HepG2 (cell line): Measurements from ENCODE around the gene SNED1. TPM values are rescaled to one million over a fixed set of nuclear protein-coding genes. Genes with fewer than 3 reads are reported as not detected.

ENCODE experiments used
- CHD2 ChIP-seq: IDR thresholded peaks from 2 replicates; pipeline ENCODE4 v1.6.1; 2011; ENCODE audit warnings: low read depth, low read length, improper control_type of control experiment
- CREB1 ChIP-seq, 2 experiments: fragments of 450-650 bp in 1 of 2; IDR thresholded peaks; 2 replicates each; pipeline ENCODE4 v1.6.1; 2016 to 2017; ENCODE audit warnings: control low read depth in 1 of 2, mild to moderate bottlenecking in 1 of 2, missing compliant biosample characterization in 1 of 2, missing genetic modification characterization in 1 of 2
- ELF3 ChIP-seq: IDR thresholded peaks from 2 replicates; pipeline ENCODE4 v1.6.1; 2016; ENCODE audit warnings: missing genetic modification reagents, missing compliant biosample characterization
- HDAC1 ChIP-seq: sonication (generic); formaldehyde crosslinking; IDR thresholded peaks from 2 replicates; pipeline ENCODE4 v1.5.1; 2020; ENCODE audit warnings: mild to moderate bottlenecking, missing genetic modification reagents
- KLF9 ChIP-seq: IDR thresholded peaks from 2 replicates; pipeline ENCODE4 v1.6.1; 2016; ENCODE audit warnings: low read depth
- MTF1 ChIP-seq: sonication (generic); formaldehyde crosslinking; IDR thresholded peaks from 2 replicates; pipeline ENCODE4 v1.5.0; 2020; ENCODE audit warnings: missing genetic modification reagents
- PCBP1 ChIP-seq: fragments of 200-400 bp; formaldehyde crosslinking; IDR thresholded peaks from 2 replicates; pipeline ENCODE4 v1.6.1; 2017; ENCODE audit warnings: mild to moderate bottlenecking, low read depth, low read length, borderline replicate concordance
- PRDM10 ChIP-seq: sonication (generic); formaldehyde crosslinking; IDR thresholded peaks from 2 replicates; pipeline ENCODE4 v1.4.0; 2020; ENCODE audit warnings: low read depth, missing genetic modification reagents
- SOX5 ChIP-seq: IDR thresholded peaks from 2 replicates; pipeline ENCODE4 v1.6.1; 2016; ENCODE audit warnings: borderline replicate concordance
- ZFY ChIP-seq: sonication (generic); formaldehyde crosslinking; IDR thresholded peaks from 2 replicates; pipeline ENCODE4 v1.4.0; 2020; ENCODE audit warnings: missing genetic modification reagents
- ZNF451 ChIP-seq: sonication (generic); formaldehyde crosslinking; IDR thresholded peaks from 2 replicates; pipeline ENCODE4 v1.5.0; 2020; ENCODE audit warnings: mild to moderate bottlenecking, missing genetic modification reagents
- ZNF687 ChIP-seq: sonication (generic); formaldehyde crosslinking; IDR thresholded peaks from 2 replicates; pipeline ENCODE4 v1.5.1; 2020; ENCODE audit warnings: mild to moderate bottlenecking, missing genetic modification reagents, moderate library complexity
- ZNF749 ChIP-seq: sonication (generic); formaldehyde crosslinking; IDR thresholded peaks from 2 replicates; pipeline ENCODE4 v1.8.0; 2022; ENCODE audit warnings: mild to moderate bottlenecking, missing genetic modification reagents, moderate library complexity, borderline replicate concordance
- ZSCAN30 ChIP-seq: sonication (generic); formaldehyde crosslinking; IDR thresholded peaks from 2 replicates; pipeline ENCODE4 v1.5.0; 2020; ENCODE audit warnings: mild to moderate bottlenecking, missing genetic modification reagents
- polyA plus RNA-seq, 8 experiments: library from polyadenylated mRNA; depleted of rRNA in 3 of 8; stranded (reverse) in 7 of 8; unstranded in 1 of 8; fragments of >200 nt; fragmentation: Illumina TruSeq in 4 of 8; extraction: Trizol in 4 of 8; gene quantifications; 2 replicates each; pipeline versions ENCODE4 v1.2.1 to v1.2.3, GENCODE V29; 2011 to 2016; ENCODE audit warnings: low read depth in 4 of 8, missing spikeins in 1 of 8, mixed read lengths in 1 of 8; ENCODE audit not compliant: insufficient read depth in 1 of 8
- total RNA-seq, 5 experiments: library from RNA; depleted of rRNA; stranded (reverse); fragments of >200 nt; fragmentation: Illumina TruSeq; extraction: Trizol; gene quantifications; 2 replicates each; pipeline ENCODE4 v1.2.3, GENCODE V29; 2016; ENCODE audit warnings: low read depth in 1 of 5
- TF ChIP-seq, protein P1 (sequence below): sonication (generic); formaldehyde crosslinking; IDR thresholded peaks from 2 replicates; pipeline ENCODE4 v1.5.0; 2020; ENCODE audit warnings: mild to moderate bottlenecking, missing genetic modification reagents, borderline replicate concordance
- TF ChIP-seq, protein P2 (sequence below): sonication (generic); formaldehyde crosslinking; IDR thresholded peaks from 2 replicates; pipeline ENCODE4 v1.8.0; 2023; ENCODE audit warnings: mild to moderate bottlenecking, missing genetic modification reagents
- TF ChIP-seq, protein P3 (sequence below): sonication (generic); formaldehyde crosslinking; IDR thresholded peaks from 2 replicates; pipeline ENCODE4 v1.4.0; 2020; ENCODE audit warnings: missing genetic modification reagents

The SNED1 gene
- total and polyA plus RNA-seq, 2 of the 13 experiments (the other 11 are each of a cell fraction or from before 2014, with no cell fraction given), result 0.15 to 0.65 TPM

DNA sequence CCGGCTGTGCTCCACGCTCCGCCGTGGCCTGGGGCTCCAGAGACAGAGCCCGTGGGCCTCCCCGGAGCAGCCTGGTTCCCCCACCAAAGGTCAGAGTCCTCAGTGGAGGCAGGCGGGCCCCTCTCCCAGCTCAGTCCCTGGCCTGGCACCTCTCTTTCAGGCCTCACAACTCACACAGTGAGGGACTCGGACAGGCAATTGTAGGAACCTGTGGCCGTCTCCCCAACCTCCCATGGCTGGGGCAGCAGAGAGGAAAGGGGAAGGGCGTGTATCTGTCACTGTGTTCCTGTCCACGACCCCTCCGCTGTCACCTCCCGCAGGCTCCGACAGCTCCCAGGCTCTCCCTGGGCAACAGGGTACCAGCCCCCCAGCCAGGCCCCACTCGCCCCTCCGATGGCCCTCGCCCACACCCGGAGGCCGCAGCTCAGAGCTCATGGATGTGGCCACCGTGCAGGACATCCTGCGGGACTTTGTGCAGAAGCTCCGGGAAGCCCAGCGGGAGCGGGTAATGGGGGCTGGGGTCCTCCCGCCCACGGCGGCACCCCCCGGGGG is 32.4 kb upstream of the SNED1 start (continued):
- no peak for TF ChIP-seq PRDM10 (CRISPR knock-in tag)
- TF ChIP-seq ZNF749 (CRISPR knock-in tag), result no peak
- TF ChIP-seq ZSCAN30, result no peak
- peak; percentile 62; the same call in 1 of the 2 replicates for TF ChIP-seq HDAC1 (CRISPR knock-in tag)
- TF ChIP-seq PCBP1, result no peak
- TF ChIP-seq KLF9, result no peak
- no peak for TF ChIP-seq SOX5 (CRISPR knock-in tag)
- no peak for TF ChIP-seq CHD2
- TF ChIP-seq, protein P1, sequence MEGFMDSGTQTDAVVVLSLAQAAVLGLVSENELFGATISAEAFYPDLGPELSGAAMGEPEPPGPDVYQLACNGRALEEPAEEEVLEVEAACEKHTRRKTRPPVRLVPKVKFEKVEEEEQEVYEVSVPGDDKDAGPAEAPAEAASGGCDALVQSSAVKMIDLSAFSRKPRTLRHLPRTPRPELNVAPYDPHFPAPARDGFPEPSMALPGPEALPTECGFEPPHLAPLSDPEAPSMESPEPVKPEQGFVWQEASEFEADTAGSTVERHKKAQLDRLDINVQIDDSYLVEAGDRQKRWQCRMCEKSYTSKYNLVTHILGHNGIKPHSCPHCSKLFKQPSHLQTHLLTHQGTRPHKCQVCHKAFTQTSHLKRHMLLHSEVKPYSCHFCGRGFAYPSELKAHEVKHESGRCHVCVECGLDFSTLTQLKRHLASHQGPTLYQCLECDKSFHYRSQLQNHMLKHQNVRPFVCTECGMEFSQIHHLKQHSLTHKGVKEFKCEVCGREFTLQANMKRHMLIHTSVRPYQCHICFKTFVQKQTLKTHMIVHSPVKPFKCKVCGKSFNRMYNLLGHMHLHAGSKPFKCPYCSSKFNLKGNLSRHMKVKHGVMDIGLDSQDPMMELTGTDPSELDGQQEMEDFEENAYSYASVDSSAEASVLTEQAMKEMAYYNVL (CRISPR knock-in tag), result no peak
- 0 out of 2 replicates have a peak, but pooled peaks have one; percentile 46 for TF ChIP-seq ZNF687 (CRISPR knock-in tag)
- TF ChIP-seq, protein P2, sequence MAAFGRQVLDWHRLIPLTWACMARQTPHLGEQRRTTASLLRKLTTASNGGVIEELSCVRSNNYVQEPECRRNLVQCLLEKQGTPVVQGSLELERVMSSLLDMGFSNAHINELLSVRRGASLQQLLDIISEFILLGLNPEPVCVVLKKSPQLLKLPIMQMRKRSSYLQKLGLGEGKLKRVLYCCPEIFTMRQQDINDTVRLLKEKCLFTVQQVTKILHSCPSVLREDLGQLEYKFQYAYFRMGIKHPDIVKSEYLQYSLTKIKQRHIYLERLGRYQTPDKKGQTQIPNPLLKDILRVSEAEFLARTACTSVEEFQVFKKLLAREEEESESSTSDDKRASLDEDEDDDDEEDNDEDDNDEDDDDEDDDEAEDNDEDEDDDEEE, result no peak
- TF ChIP-seq ZFY (CRISPR knock-in tag), result peak; percentile 64
- TF ChIP-seq ZNF451 (CRISPR knock-in tag), result peak; percentile 39; the same call in 1 of the 2 replicates
- TF ChIP-seq CREB1 (IDR thresholded peaks at IDR 0.05), result no peak
- no peak for TF ChIP-seq CREB1 (CRISPR knock-in tag; IDR thresholded peaks at IDR 0.05)
- TF ChIP-seq, protein P3, sequence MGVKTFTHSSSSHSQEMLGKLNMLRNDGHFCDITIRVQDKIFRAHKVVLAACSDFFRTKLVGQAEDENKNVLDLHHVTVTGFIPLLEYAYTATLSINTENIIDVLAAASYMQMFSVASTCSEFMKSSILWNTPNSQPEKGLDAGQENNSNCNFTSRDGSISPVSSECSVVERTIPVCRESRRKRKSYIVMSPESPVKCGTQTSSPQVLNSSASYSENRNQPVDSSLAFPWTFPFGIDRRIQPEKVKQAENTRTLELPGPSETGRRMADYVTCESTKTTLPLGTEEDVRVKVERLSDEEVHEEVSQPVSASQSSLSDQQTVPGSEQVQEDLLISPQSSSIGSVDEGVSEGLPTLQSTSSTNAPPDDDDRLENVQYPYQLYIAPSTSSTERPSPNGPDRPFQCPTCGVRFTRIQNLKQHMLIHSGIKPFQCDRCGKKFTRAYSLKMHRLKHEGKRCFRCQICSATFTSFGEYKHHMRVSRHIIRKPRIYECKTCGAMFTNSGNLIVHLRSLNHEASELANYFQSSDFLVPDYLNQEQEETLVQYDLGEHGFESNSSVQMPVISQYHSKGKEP (CRISPR knock-in tag), result no peak
- no peak for TF ChIP-seq ELF3 (CRISPR knock-in tag)
- no peak for TF ChIP-seq MTF1
